Mesodermal cell (in vitro differentiated cells): ENCODE data around the gene GRIN3A. TPM values are rescaled to one million over a fixed set of nuclear protein-coding genes. Genes with fewer than 3 reads are reported as not detected.

ENCODE experiments used
- H3K27ac ChIP-seq: 2 replicates; pipeline ENCODE4 v1.7.0; 2013; ENCODE audit warnings: mild to moderate bottlenecking, low read depth, low read length, moderate library complexity; ENCODE audit not compliant: severe bottlenecking
- H3K36me3 ChIP-seq: 2 replicates; pipeline ENCODE4 v1.7.1; 2013; ENCODE audit warnings: mild to moderate bottlenecking, low read length, moderate library complexity; ENCODE audit not compliant: control insufficient read depth, insufficient read depth
- H3K4me1 ChIP-seq: one replicate; pipeline ENCODE4 v1.7.1; 2013; ENCODE audit warnings: mild to moderate bottlenecking, low read length; ENCODE audit not compliant: insufficient read depth, control insufficient read depth, poor library complexity, severe bottlenecking
- H3K4me3 ChIP-seq: 2 replicates; pipeline ENCODE4 v1.7.0; 2013; ENCODE audit warnings: low read length, control low read depth, mild to moderate bottlenecking; ENCODE audit not compliant: insufficient read depth, poor library complexity, severe bottlenecking; ENCODE audit errors: extremely low read depth
- H3K9me3 ChIP-seq: 2 replicates; pipeline ENCODE4 v1.7.1; 2013; ENCODE audit warnings: mild to moderate bottlenecking, low read length, moderate library complexity; ENCODE audit not compliant: control insufficient read depth
- WGBS, 2 experiments: methylation state at CpG; one replicate each; pipeline ENCODE4 v1.1.5; 2013; ENCODE audit warnings: missing lambda C conversion rate in 2 of 2; ENCODE audit not compliant: insufficient coverage in 2 of 2; 5-methylcytosine and 5-hydroxymethylcytosine counted together
- polyA plus RNA-seq, 2 experiments: library from polyadenylated mRNA; stranded (reverse); fragments of 50-300 nt; gene quantifications; one replicate each; pipeline ENCODE4 v1.2.3, GENCODE V29; 2013

Gene GRIN3A
- polyA plus RNA-seq (2013, experiment 1 of 2), result 0.33 TPM
- 0.15 TPM for polyA plus RNA-seq (2013, experiment 2 of 2)

- 23% methylated on average over 15 to 22 of the region's 26 CpGs for WGBS, 2 experiments
These were observed at the start of gene GRIN3A for GRCh38 chr9:101738566-101739183. TSS of gene GRIN3A (minus strand) at chr9:101738647. CDS start at chr9:101737979, 668 bp downstream.

GRCh38 chr9:101787891-101788290, 49.4 kb upstream of the GRIN3A start:
- Histone ChIP-seq H3K4me1 (no peaks in the 10 kb centered on the region), H3K27ac (no peak overlapping the region), H3K4me3 (no peak overlapping the region), H3K9me3 (peaks cover 6% of the 10 kb centered on the region), H3K36me3 (no peaks in the 10 kb centered on the region)
- WGBS, 2 experiments, result no CpG with 5 or more reads among the region's 1 CpG

More at GRCh38 chr9:101738566-101739183, at the start of gene GRIN3A:
- no peak within 1 kb of the TSS for H3K27ac ChIP-seq
- H3K4me1 ChIP-seq, result peaks cover 2% of the 10 kb centered on the region
- no peaks in the 10 kb centered on the region for H3K36me3 ChIP-seq
- no peaks in the 10 kb centered on the region for H3K9me3 ChIP-seq
- H3K4me3 ChIP-seq, result peak within 1 kb of the TSS; percentile 33

GRCh38 chr9:101778332-101778731, 39.9 kb upstream of the GRIN3A start:
- Histone ChIP-seq H3K36me3 (no peaks in the 10 kb centered on the region), H3K4me1 (no peaks in the 10 kb centered on the region), H3K9me3 (peaks cover 3% of the 10 kb centered on the region), H3K4me3 (no peak overlapping the region), H3K27ac (no peak overlapping the region)
- WGBS, 2 experiments, result 63 to 76% methylated on average over 3 of the region's 4 CpGs

- no CpG with 5 or more reads among the region's 3 CpGs for WGBS, 2 experiments
- H3K36me3 ChIP-seq, result no peaks in the 10 kb centered on the region
- H3K4me3 ChIP-seq, result no peak overlapping the region
- no peaks in the 10 kb centered on the region for H3K4me1 ChIP-seq
- no peaks in the 10 kb centered on the region for H3K9me3 ChIP-seq
- no peak overlapping the region for H3K27ac ChIP-seq
These were observed 26.0 kb upstream of the GRIN3A start for GRCh38 chr9:101764472-101764871.

- H3K4me1 ChIP-seq, result no peaks in the 10 kb centered on the region
- H3K27ac ChIP-seq, result no peak overlapping the region
- H3K9me3 ChIP-seq, result peaks cover 8% of the 10 kb centered on the region
- no peaks in the 10 kb centered on the region for H3K36me3 ChIP-seq
- H3K4me3 ChIP-seq, result no peak overlapping the region
- no CpG with 5 or more reads among the region's 2 CpGs for WGBS, 2 experiments
These were observed 20.0 kb upstream of the GRIN3A start for GRCh38 chr9:101758304-101758930.

GRCh38 chr9:101753716-101754115, 15.3 kb upstream of the GRIN3A start:
- H3K27ac ChIP-seq, result no peak overlapping the region
- H3K36me3 ChIP-seq, result no peaks in the 10 kb centered on the region
- 82% methylated on average over 3 of the region's 5 CpGs; no CpG with 5 or more reads in 1 of the 2 experiments for WGBS, 2 experiments
- no peak overlapping the region for H3K4me3 ChIP-seq
- peaks cover 8% of the 10 kb centered on the region for H3K9me3 ChIP-seq
- no peaks in the 10 kb centered on the region for H3K4me1 ChIP-seq

GRCh38 chr9:101751895-101752294, 13.4 kb upstream of the GRIN3A start:
- Histone ChIP-seq H3K9me3 (peaks cover 8% of the 10 kb centered on the region), H3K36me3 (no peaks in the 10 kb centered on the region), H3K4me1 (no peaks in the 10 kb centered on the region), H3K27ac (no peak overlapping the region), H3K4me3 (no peak overlapping the region)
- WGBS, 2 experiments, result no CpG with 5 or more reads among the region's 2 CpGs

GRCh38 chr9:101739311-101739710, 864 bp upstream of the GRIN3A start:
- Histone ChIP-seq H3K27ac (no peak overlapping the region), H3K36me3 (no peaks in the 10 kb centered on the region), H3K9me3 (no peaks in the 10 kb centered on the region), H3K4me3 (no peak overlapping the region), H3K4me1 (peaks cover 2% of the 10 kb centered on the region)
- WGBS, 2 experiments, result 33% methylated on average over 2 of the region's 2 CpGs; no CpG with 5 or more reads in 1 of the 2 experiments

- Histone ChIP-seq H3K27ac (no peak overlapping the region), H3K9me3 (no peaks in the 10 kb centered on the region), H3K36me3 (no peaks in the 10 kb centered on the region), H3K4me1 (peaks cover 2% of the 10 kb centered on the region), H3K4me3 (peak overlapping the region; percentile 33)
- WGBS, 2 experiments, result 28 to 31% methylated on average over 65 to 70 of the region's 78 CpGs
These were observed 512 bp downstream of the GRIN3A start for GRCh38 chr9:101737705-101738565.

GRCh38 chr9:101737165-101737704, 1.2 kb downstream of the GRIN3A start:
- H3K4me3 ChIP-seq, result no peak overlapping the region
- no peak overlapping the region for H3K27ac ChIP-seq
- no peaks in the 10 kb centered on the region for H3K36me3 ChIP-seq
- H3K9me3 ChIP-seq, result no peaks in the 10 kb centered on the region
- WGBS, 2 experiments, result 61 to 64% methylated on average over 28 to 31 of the region's 32 CpGs
- H3K4me1 ChIP-seq, result peaks cover 2% of the 10 kb centered on the region
